GM19035 (cell line): ENCODE results near the gene DMKN.
A peak's percentile ranks its signal among the peaks of the same experiment; 100 is the strongest.
"Not testable (repeated sequence)": the region's sequence is repeated elsewhere in the genome, so short reads cannot be mapped to it uniquely, and the experiment has no call there.

Experiments
- ATAC-seq: cut with Tn5 transposase; IDR thresholded peaks from one replicate; pipeline ENCODE4 v1.9.1; 2021; ENCODE audit not compliant: unreplicated experiment

The DMKN gene

DNA sequence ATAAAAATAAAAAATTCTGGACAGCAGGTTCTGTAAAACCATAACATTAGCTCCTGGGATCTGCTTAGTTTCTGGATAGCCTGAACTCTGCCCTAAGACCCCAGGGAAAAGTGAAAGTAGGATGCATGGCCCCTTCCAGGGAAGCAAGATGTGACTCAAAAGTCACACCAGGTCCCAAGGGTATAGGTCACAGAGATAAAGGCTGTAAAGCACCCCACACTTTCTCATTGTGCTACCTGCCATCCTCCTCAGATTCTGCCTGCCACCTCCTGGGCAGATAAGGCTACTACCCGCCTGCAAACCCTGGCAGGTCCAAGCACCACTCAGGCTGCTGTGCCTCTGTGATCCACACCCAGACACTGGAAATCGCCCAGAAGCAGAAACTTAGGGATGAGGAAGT is 44.8 kb downstream of the DMKN start:
- ATAC-seq: no peak

DNA sequence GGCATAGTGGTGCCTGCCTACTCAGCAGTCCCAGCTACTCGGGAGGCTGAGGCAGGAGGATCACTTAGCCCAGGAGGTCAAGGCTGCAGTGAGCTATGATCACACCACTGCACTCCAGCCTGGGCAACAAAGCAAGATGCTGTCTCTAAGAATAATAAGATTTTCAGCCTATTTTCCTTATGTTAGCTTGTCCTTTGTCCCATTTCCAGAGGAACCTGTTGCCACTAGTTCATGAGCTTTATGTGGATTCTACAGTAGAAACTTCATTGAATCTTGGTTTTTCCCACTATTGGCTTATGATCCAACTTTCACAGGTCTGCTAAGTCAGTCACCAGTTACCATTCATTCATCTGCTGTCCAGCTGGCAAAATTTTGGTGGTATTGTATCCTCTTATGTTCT is 47.2 kb downstream of the DMKN start:
- ATAC-seq: no peak

DNA sequence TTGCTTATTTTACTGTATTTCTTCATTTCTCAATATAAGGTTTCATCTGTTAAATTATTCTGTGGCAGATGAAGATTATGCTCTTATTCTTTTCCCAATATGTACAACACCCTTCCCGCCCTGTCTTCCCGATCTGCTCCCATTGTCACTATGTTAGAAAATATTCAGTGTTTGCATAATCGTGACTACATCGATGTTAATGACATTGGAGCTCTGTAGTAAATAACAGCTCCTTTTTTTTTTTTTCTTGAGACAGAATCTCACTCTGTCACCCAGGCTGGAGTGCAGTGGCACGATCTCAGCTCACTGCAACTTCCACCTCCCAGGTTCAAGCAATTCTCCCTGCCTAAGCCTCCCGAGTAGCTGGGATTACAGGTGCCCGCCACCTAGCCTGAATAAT is 50.5 kb downstream of the DMKN start:
- not testable (repeated sequence) for ATAC-seq

DNA sequence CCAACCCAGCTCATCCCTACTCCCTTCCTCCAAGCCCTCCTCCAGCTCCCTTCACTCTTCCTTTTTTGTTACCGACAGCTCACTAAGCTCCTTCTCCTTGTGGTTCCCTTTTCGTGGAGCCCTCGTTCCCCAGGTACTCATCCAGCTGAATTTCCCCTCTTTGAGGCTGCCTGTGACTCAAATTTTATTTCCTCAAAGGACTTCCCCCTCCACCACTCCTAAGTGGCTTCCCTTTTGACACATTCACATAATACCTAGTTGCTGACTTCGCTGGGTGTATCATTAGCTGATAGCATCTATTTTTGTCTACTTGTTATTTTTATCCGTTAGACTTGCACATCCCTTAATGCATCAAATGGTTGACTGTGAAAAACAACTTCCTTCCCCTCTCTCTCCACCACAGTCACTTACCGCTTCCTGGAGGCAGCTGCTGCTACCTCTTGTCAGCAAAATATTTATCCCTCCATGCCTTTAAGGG is 50.9 kb downstream of the DMKN start:
- peak; percentile 65 for ATAC-seq

DNA sequence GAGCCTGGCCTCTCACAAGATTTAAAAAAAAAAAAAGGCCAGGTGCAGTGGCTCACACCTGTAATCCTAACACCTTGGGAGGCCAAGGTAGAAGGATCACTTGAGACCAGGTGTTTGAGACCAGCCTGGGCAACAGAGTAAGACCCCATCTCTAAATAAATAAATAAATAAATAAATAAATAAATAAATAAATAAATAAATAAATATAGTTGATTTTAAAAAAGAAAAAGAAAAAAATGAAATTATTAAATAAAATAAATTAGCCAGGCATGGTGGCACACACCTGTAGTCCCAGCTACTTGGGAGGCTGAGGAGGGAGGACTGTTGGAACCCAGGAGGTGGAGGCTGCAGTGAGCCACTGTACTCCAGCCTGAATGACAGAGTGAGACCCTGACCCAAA is 51.7 kb downstream of the DMKN start:
- not testable (repeated sequence) for ATAC-seq

DNA sequence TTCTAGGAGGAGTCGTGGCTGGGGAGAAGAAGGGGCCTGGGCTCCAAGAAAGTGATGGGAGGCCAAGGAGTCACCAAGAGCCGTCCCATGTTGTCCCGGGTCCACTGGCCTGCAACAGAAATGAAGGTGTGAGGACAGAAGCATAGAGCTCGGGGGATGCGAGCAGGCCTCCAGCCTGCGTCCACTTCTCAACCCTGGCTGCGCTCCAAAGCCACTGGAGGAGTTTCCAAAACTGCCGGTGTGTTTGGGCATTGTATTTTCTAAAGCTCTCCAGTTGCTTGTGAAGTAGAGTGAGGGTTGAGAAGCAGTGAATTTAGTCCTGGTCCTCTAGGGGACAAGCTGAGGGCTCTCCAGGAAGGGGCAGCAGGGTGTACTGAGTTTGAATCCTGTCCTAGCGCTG is 52.4 kb downstream of the DMKN start:
- no peak for ATAC-seq

DNA sequence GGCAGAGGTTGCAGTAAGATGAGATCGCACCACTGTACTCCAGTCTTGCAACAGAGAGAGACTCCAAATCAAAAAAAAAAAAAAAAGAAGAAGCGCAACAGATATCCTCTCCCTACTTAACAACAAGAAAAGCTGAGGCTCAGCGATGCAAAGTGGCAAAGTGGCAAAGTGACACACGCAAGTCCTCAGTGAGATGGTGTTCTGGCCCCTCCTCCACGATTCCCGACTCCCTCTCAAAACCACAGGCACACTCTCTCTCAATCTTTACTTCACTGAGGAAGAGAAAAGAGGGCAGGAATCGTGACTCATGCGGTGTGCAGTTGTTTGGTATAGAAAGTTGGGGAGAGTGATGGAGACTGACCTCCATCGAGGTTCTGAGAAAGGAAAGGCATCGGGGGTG is 52.8 kb downstream of the DMKN start:
- ATAC-seq: no peak

DNA sequence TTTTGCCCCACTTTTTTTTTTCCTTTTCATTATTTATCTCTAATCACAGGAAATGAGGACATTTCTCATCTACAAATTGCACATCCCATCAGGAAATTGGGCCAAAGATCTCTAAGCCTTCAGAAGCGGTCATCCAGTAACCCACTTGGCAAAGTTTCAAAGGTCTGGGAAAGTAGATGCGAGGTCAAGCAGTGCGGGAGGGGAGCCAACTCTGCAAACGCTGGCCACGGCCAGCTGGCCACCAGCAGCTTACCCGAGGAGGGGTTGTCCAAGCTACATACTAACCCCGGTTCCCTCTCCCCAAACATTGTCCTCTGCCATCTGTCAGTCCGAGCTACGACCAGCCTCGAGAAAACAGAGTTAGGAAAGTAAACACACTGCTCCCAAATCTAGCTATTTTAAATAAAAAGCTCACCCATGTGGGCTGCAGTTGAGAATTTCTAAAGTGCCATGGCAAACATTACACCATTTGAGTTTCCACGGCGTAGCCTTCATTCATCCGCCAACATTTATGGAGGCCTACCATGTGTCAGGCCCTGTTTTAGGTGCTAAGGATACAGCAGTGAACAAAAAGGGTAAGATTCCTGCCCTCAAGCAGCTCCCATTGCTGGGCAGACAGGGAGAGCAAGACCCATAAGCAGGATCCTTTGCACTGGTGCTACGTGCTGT is 53.9 kb downstream of the DMKN start:
- no peak for ATAC-seq

DNA sequence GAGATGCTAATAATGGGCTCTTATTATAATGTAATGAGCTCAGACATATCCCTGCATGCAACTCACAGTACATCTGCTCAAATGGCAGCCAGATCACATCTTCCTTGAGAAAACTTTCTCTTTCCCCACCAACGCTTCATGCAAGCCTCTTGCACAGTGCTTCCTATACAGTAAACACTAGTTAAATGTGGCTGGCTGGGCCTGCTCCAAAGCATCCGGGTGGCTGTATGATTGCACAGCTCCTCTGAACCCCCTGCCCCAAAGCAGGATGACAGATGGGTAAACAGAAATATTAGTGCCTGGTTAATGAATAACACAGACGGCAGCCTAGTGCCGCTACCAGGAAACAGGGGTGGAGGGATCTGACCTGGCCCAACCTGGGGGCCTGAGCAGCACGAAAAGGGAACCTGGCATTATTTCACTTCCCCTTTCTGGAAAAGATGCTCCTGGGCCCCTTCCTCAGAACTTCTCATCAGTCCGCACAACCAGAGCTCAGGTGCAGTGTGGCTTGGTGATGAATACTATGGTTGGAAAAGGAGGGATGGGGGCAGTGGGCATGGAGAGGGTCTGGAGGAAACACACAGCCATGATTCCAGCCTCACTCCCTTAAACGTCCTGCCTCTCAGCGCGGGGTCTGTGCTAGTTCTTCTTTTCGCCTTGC is 54.6 kb downstream of the DMKN start:
- ATAC-seq: no peak

DNA sequence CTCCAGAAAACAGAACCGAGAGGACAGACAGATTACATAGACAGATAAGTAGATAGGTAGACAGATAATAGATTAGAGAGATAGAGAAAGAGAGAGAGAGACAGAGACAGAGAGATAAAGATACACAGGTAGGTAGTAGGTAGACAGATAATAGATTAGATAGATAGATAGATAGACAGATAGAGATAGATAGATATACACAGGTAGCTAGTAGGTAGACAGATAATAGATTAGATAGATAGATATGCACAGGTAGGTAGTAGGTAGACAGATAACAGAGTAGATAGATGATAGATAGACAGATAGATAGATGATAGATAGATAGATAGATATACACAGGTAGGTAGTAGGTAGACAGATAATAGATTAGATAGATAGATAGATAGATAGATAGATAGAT is 55.3 kb downstream of the DMKN start:
- ATAC-seq: no peak

DNA sequence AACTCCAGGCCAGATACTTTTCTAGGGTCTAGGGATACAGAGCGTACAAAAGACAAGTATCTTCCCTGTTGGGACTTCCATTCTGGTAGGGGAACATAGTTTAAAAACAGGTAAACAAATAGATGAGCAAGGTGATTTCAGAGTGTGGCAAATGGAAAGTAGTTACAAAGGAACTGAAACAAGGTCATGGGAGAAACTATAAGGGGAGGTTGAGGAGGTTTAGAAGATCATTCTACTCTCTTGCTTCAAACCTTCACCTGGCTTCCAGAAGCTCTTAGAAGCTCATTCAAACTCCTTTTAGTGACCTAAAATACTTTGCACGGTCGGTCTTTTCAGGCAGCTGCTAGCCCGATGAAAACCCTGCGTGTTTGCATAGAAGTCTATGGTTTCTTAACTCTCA is 56.3 kb downstream of the DMKN start:
- ATAC-seq: peak; percentile 55

DNA sequence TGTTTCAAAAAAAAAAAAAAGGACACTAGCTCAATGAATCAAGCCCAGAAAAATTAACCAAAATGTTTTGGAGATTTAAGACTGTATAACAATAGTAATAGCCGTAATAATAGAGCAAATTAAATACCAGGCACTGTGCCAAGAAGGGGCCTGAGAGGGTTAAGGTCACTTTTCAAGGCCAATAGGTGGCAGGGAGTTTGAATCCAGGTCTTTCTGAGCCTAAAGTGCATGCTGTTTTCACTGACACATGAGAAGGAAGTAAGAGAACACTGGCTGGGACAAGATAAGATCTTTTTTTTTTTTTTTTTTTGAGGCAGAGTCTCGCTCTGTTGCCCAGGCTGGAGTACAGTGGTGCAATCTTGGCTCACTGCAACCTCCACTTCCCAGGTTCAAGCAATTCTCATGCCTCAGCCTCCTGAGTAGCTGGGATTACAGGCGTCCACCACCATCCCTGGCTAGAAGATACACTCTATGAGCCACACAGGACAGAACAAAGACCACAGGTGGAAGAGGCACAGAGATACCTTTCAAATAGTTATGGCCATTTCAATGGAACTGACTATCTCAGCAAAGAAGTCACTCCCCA is 57.7 kb downstream of the DMKN start:
- no peak for ATAC-seq

DNA sequence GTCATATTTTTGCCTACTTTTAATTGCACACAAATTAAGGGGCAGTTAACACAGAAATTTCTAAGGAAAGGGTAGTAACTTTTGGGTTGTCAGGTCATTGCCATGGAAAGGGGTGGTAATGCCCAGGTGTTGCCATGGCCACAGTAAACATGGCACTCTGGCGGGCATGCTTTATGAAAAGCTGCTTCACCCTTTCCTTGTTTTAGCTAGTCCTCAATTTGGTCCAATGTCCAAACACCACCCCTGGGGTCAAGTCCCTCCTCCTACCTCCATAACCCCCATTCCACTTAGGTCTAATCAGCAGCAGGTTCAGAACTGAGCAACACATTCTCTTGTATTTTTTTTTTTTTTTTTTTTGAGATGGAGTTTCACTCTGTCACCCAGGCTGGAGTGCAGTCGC is 58.8 kb downstream of the DMKN start:
- ATAC-seq: no peak

DNA sequence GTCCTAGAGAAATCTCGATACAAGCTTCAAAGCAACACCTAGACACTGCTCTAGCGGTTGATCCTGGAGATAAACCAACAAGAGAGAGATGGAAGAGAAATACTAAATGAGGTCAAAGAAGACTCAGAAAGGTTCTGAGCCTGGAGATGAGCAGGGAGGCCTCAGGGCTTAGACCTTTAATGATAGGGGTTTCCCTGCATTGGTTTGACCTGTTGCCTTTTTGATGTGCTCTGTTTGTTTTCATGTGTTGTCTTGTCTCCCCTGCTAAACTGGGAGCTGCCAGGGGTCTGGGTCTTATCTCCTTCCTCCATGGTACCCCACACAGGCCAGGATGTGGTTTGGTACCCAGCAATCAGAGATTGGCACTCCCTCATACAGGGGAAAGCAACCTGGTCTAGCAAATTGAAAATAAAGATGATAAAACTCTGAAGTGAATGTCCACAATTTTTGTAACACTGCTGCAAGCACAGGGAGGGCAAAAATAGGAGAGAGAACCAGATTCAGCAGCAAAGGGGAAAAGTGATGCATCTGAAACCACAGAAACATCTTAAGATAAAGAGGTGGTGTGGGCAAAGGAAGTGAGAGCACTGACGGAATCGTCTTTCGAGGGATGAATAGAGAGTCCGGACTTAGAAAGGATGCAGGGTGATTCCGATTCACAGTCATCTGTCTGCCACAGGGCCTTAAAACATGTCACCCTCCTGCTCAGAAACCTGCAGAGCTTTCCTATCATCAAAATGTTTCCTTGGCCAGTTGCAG is 61.9 kb downstream of the DMKN start:
- ATAC-seq: no peak

DNA sequence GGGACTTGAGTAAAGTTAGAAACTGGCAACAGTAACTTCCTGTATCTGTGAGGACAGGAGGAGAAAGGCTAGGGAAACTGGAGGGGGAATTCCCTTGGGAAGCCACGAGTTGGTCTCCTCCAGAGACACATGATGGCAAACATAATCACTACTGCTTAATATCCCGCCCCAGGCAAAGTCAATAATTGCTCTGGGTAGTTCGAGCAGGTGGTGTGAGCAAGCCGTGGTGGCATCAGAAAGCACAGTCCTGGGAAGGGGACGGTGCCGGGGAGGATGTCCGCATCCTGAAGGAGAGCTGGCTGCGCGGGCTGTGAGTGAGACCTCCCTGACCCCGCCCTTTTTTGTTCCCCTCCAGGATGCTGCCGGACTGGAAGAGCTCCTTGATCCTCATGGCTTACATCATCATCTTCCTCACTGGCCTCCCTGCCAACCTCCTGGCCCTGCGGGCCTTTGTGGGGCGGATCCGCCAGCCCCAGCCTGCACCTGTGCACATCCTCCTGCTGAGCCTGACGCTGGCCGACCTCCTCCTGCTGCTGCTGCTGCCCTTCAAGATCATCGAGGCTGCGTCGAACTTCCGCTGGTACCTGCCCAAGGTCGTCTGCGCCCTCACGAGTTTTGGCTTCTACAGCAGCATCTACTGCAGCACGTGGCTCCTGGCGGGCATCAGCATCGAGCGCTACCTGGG is 63.9 kb downstream of the DMKN start:
- ATAC-seq: no peak

DNA sequence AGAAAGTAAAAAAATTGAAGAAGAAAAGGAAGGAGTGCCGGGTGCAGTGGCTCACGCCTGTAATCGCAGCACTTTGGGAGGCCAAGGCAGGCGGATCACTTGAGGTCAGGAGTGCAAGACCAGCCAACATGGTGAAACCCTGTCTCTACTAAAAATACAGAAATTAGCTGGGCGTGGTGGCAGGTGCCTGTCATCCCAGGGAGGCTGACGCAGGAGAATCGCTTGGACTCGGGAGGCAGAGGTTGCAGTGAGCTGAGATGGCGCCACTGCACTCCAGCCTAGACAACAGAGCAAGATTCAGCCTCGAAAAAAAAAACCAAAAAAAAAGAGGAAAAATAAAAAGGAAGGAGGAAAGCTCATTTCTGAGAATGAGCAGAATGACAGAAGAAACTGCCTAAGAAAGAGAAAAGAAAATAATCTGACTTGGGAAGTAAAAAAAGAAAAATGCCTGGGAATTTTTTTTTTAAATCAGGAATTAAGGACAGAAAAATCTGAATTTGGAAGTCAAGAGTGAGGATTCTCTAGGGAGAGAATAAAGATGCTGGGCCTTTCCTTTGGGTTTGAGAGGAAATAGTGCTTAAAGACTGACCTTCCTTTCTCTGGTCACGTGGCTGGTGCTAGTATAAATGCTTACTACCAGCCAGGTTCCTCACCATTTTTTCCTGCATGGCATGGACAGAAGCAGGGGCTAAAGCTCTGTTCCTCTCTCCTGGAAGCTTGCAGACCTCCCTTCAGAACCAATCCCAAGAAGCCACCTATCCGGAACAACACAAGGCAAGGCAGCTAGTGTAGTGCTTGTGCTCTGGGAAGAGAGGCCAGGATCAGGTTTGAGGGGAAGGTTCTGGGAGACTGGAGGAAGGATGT is 65.6 kb downstream of the DMKN start, which contains the start of gene FFAR2:
Gene FFAR2 (plus strand): TSS at position 652 of the 864 bp plus-strand sequence. CDS start 1,458 bp downstream, outside the sequence.
- no peak for ATAC-seq
